VCaP (cell line): ENCODE results near the gene RAB11FIP5.

ENCODE experiments used
- H3K27ac ChIP-seq: fragments of 450-650 bp; 2 replicates; pipeline ENCODE4 v1.5.1; 2017
- CTCF ChIP-seq: fragments of 450-650 bp; conservative IDR thresholded peaks from 2 replicates; pipeline ENCODE4 v1.5.1; 2017; ENCODE audit warnings: mild to moderate bottlenecking, moderate library complexity

Gene RAB11FIP5

GRCh38 chr2:73031725-73032701, 80.7 kb downstream of the RAB11FIP5 start:
- no peak for TF ChIP-seq CTCF
- no peak overlapping the region for H3K27ac ChIP-seq

GRCh38 chr2:73031095-73031678, 81.6 kb downstream of the RAB11FIP5 start:
- TF ChIP-seq CTCF = no peak
- no peak overlapping the region for H3K27ac ChIP-seq

- H3K27ac ChIP-seq = no peak overlapping the region
- TF ChIP-seq CTCF = no peak
These were observed 83.9 kb downstream of the RAB11FIP5 start for GRCh38 chr2:73028841-73029240.

- TF ChIP-seq CTCF = no peak
These were observed 85.4 kb downstream of the RAB11FIP5 start for GRCh38 chr2:73027340-73027739.

GRCh38 chr2:73023497-73023896, 89.3 kb downstream of the RAB11FIP5 start:
- TF ChIP-seq CTCF = no peak
- H3K27ac ChIP-seq = no peak overlapping the region

More at GRCh38 chr2:73027340-73027739, 85.4 kb downstream of the RAB11FIP5 start:
- H3K27ac ChIP-seq = no peak overlapping the region
